ENCODE data around the gene GNG4. TPM values are rescaled to one million over a fixed set of nuclear protein-coding genes. Genes with fewer than 3 reads are reported as not detected.
"Not testable (repeated sequence)": the region's sequence is repeated elsewhere in the genome, so short reads cannot be mapped to it uniquely, and the experiment has no call there.

The GNG4 gene
- total RNA-seq, 1 donor from 2014 or later: 31.0 TPM

- DNase-seq (ENCODE audit: low spot score in 2 of 2) (peak in 1 of 2 donors; percentile 36), FAIRE-seq (no peak)
These were observed 971 bp upstream of the GNG4 start for GRCh38 chr1:235650341-235651169.

GRCh38 chr1:235648954-235649367 lies 623 bp downstream of the GNG4 start:
- FAIRE-seq (no peak), DNase-seq (ENCODE audit: low spot score in 2 of 2) (peak; percentile 52 to 61)

- DNase-seq (ENCODE audit: low spot score in 2 of 2): no peak
- no peak for FAIRE-seq
These were observed 1.1 kb downstream of the GNG4 start for GRCh38 chr1:235648407-235648907.

GRCh38 chr1:235647537-235647936 lies 2.0 kb downstream of the GNG4 start:
- not testable (repeated sequence) for DNase-seq (ENCODE audit: low spot score in 2 of 2); FAIRE-seq

GRCh38 chr1:235646463-235646862 lies 3.1 kb downstream of the GNG4 start:
- DNase-seq (ENCODE audit: low spot score in 2 of 2) (no peak), FAIRE-seq (no peak)

- FAIRE-seq (no peak), DNase-seq (ENCODE audit: low spot score in 2 of 2) (no peak)
These were observed 4.8 kb downstream of the GNG4 start for GRCh38 chr1:235644693-235645305.

GRCh38 chr1:235643837-235644692 lies 5.5 kb downstream of the GNG4 start:
- DNase-seq (ENCODE audit: low spot score in 2 of 2): no peak
- no peak for FAIRE-seq

- DNase-seq (ENCODE audit: low spot score in 2 of 2) (no peak), FAIRE-seq (no peak)
These were observed 6.6 kb downstream of the GNG4 start for GRCh38 chr1:235642943-235643371.

GRCh38 chr1:235642011-235642942 lies 7.3 kb downstream of the GNG4 start:
- DNase-seq (ENCODE audit: low spot score in 2 of 2) (peak in 1 of 2 donors; percentile 40), FAIRE-seq (no peak)

GRCh38 chr1:235640580-235640979 lies 9.0 kb downstream of the GNG4 start:
- FAIRE-seq (no peak), DNase-seq (ENCODE audit: low spot score in 2 of 2) (no peak)

- FAIRE-seq: no peak
- DNase-seq (ENCODE audit: low spot score in 2 of 2): no peak
These were observed 10.1 kb downstream of the GNG4 start for GRCh38 chr1:235639226-235640205.

GRCh38 chr1:235638612-235639011 lies 11.0 kb downstream of the GNG4 start:
- not testable (repeated sequence) for FAIRE-seq; DNase-seq (ENCODE audit: low spot score in 2 of 2)

GRCh38 chr1:235637756-235638534 lies 11.6 kb downstream of the GNG4 start:
- FAIRE-seq: no peak

GRCh38 chr1:235635938-235636662 lies 13.5 kb downstream of the GNG4 start:
- DNase-seq (ENCODE audit: low spot score in 2 of 2) (no peak), FAIRE-seq (no peak)

More at GRCh38 chr1:235637756-235638534, 11.6 kb downstream of the GNG4 start:
- no peak for DNase-seq (ENCODE audit: low spot score in 2 of 2)

GRCh38 chr1:235632506-235633401 lies 16.8 kb downstream of the GNG4 start:
- FAIRE-seq (no peak), DNase-seq (ENCODE audit: low spot score in 2 of 2) (no peak)

GRCh38 chr1:235631816-235632215 lies 17.8 kb downstream of the GNG4 start:
- no peak for FAIRE-seq
- no peak for DNase-seq (ENCODE audit: low spot score in 2 of 2)
